ENCODE results near the gene RPS6KC1. TPM values are rescaled to one million over a fixed set of nuclear protein-coding genes. Genes with fewer than 3 reads are reported as not detected.

RPS6KC1 gene
- total and polyA plus RNA-seq, 7 experiments from 2014 or later: 5.4 to 18.9 (median 11.5) TPM

GRCh38 chr1:213281640-213282301 is 230.7 kb downstream of the RPS6KC1 start:
- Histone ChIP-seq H3K4me3 (ENCODE audit: low read length) (no peak overlapping the region), H3K9me3 (ENCODE audit: control insufficient read depth in 2 of 3, low read length in 3 of 3) (peaks cover 0 to 4% (median 0%) of the 10 kb centered on the region in 3 experiments), H3K27me3 (ENCODE audit: control insufficient read depth in 2 of 2, insufficient read depth in 2 of 2, low read length in 2 of 2) (no peaks in the 10 kb centered on the region), H3K27ac (ENCODE audit: low read depth, low read length) (no peak overlapping the region), H3K4me1 (ENCODE audit: control insufficient read depth in 2 of 2, insufficient read depth in 2 of 2, low read length in 2 of 2) (no peaks in the 10 kb centered on the region), H3K36me3 (ENCODE audit: control insufficient read depth in 2 of 3, insufficient read depth in 3 of 3, low read length in 3 of 3) (no peaks in the 10 kb centered on the region)
- ChIA-PET POLR2A (no interaction called here), CTCF (no interaction called here)
- intact Hi-C loops (cut with micrococcal nuclease): no loop called here
- Mint-ChIP-seq H3K27me3 (no peaks in the 10 kb centered on the region), H3K4me3 (no peak overlapping the region), H3K4me1 (peaks cover 0 to 5% (median 0%) of the 10 kb centered on the region in 7 donors), H3K9me3 (peaks cover 0 to 20% (median 8%) of the 10 kb centered on the region in 11 donors), H3K36me3 (peaks cover 0 to 10% (median 0%) of the 10 kb centered on the region in 5 donors), H3K27ac (no peak overlapping the region)
- DNase-seq (no peak), ATAC-seq (no peak)

GRCh38 chr1:213284626-213285025 is 233.6 kb downstream of the RPS6KC1 start:
- no peaks in the 10 kb centered on the region for H3K27me3 Mint-ChIP-seq
- Histone ChIP-seq H3K27ac (ENCODE audit: low read depth, low read length) (no peak overlapping the region), H3K4me3 (ENCODE audit: low read length) (no peak overlapping the region), H3K9me3 (ENCODE audit: control insufficient read depth in 2 of 3, low read length in 3 of 3) (peaks cover 0 to 4% (median 0%) of the 10 kb centered on the region in 3 experiments), H3K27me3 (ENCODE audit: control insufficient read depth in 2 of 2, insufficient read depth in 2 of 2, low read length in 2 of 2) (no peaks in the 10 kb centered on the region), H3K4me1 (ENCODE audit: control insufficient read depth in 2 of 2, insufficient read depth in 2 of 2, low read length in 2 of 2) (no peaks in the 10 kb centered on the region), H3K36me3 (ENCODE audit: control insufficient read depth in 2 of 3, insufficient read depth in 3 of 3, low read length in 3 of 3) (no peaks in the 10 kb centered on the region)
- H3K4me1 Mint-ChIP-seq: no peaks in the 10 kb centered on the region
- ATAC-seq (no peak), DNase-seq (no peak)
- no peak overlapping the region for H3K4me3 Mint-ChIP-seq
- POLR2A ChIA-PET: no interaction called here
- H3K9me3 Mint-ChIP-seq: peaks cover 0 to 20% (median 8%) of the 10 kb centered on the region in 11 donors
- CTCF ChIA-PET: no interaction called here
- intact Hi-C loops (cut with micrococcal nuclease): no loop called here
- peaks cover 0 to 5% (median 3%) of the 10 kb centered on the region in 5 donors for H3K36me3 Mint-ChIP-seq
- H3K27ac Mint-ChIP-seq: no peak overlapping the region

- Mint-ChIP-seq H3K9me3 (peaks cover 0 to 20% (median 8%) of the 10 kb centered on the region in 11 donors), H3K4me3 (no peak overlapping the region), H3K4me1 (no peaks in the 10 kb centered on the region), H3K27ac (no peak overlapping the region), H3K27me3 (peaks cover 0 to 5% (median 0%) of the 10 kb centered on the region in 5 donors), H3K36me3 (peaks cover 0 to 6% (median 5%) of the 10 kb centered on the region in 5 donors)
- intact Hi-C loops (cut with micrococcal nuclease): no loop called here
- H3K4me1 ChIP-seq (ENCODE audit: control insufficient read depth in 2 of 2, insufficient read depth in 2 of 2, low read length in 2 of 2): no peaks in the 10 kb centered on the region
- CTCF ChIA-PET: no interaction called here
- no peak overlapping the region for H3K4me3 ChIP-seq (ENCODE audit: low read length)
- POLR2A ChIA-PET: no interaction called here
- no peaks in the 10 kb centered on the region for H3K27me3 ChIP-seq (ENCODE audit: control insufficient read depth in 2 of 2, insufficient read depth in 2 of 2, low read length in 2 of 2)
- H3K36me3 ChIP-seq (ENCODE audit: control insufficient read depth in 2 of 3, insufficient read depth in 3 of 3, low read length in 3 of 3): no peaks in the 10 kb centered on the region
- H3K9me3 ChIP-seq (ENCODE audit: control insufficient read depth in 2 of 3, low read length in 3 of 3): peaks cover 0 to 4% (median 0%) of the 10 kb centered on the region in 3 experiments
- no peak for DNase-seq
- ATAC-seq: no peak
- no peak overlapping the region for H3K27ac ChIP-seq (ENCODE audit: low read depth, low read length)
Observed at GRCh38 chr1:213286235-213286634, 235.2 kb downstream of the RPS6KC1 start.

GRCh38 chr1:213287987-213288386 is 236.9 kb downstream of the RPS6KC1 start:
- intact Hi-C loops (cut with micrococcal nuclease): no loop called here
- no peaks in the 10 kb centered on the region for H3K4me1 Mint-ChIP-seq
- H3K27ac ChIP-seq (ENCODE audit: low read depth, low read length): no peak overlapping the region
- H3K9me3 Mint-ChIP-seq: peaks cover 0 to 16% (median 6%) of the 10 kb centered on the region in 11 donors
- H3K4me3 Mint-ChIP-seq: no peak overlapping the region
- H3K27me3 Mint-ChIP-seq: peaks cover 0 to 5% (median 0%) of the 10 kb centered on the region in 5 donors
- no peak overlapping the region for H3K27ac Mint-ChIP-seq
- no peak overlapping the region for H3K4me3 ChIP-seq (ENCODE audit: low read length)
- DNase-seq: no peak
- H3K27me3 ChIP-seq (ENCODE audit: control insufficient read depth in 2 of 2, insufficient read depth in 2 of 2, low read length in 2 of 2): no peaks in the 10 kb centered on the region
- H3K4me1 ChIP-seq (ENCODE audit: control insufficient read depth in 2 of 2, insufficient read depth in 2 of 2, low read length in 2 of 2): no peaks in the 10 kb centered on the region
- H3K36me3 Mint-ChIP-seq: peaks cover 0 to 8% (median 5%) of the 10 kb centered on the region in 5 donors
- H3K36me3 ChIP-seq (ENCODE audit: control insufficient read depth in 2 of 3, insufficient read depth in 3 of 3, low read length in 3 of 3): no peaks in the 10 kb centered on the region
- CTCF ChIA-PET: no interaction called here
- POLR2A ChIA-PET: no interaction called here
- no peaks in the 10 kb centered on the region for H3K9me3 ChIP-seq (ENCODE audit: control insufficient read depth in 2 of 3, low read length in 3 of 3)
- ATAC-seq: no peak

- H3K4me1 ChIP-seq (ENCODE audit: control insufficient read depth in 2 of 2, insufficient read depth in 2 of 2, low read length in 2 of 2): no peaks in the 10 kb centered on the region
- H3K27ac ChIP-seq (ENCODE audit: low read depth, low read length): no peak overlapping the region
- no peaks in the 10 kb centered on the region for H3K36me3 ChIP-seq (ENCODE audit: control insufficient read depth in 2 of 3, insufficient read depth in 3 of 3, low read length in 3 of 3)
- H3K4me1 Mint-ChIP-seq: no peaks in the 10 kb centered on the region
- DNase-seq (no peak), ATAC-seq (no peak)
- ChIA-PET POLR2A (no interaction called here), CTCF (no interaction called here)
- no peaks in the 10 kb centered on the region for H3K27me3 ChIP-seq (ENCODE audit: control insufficient read depth in 2 of 2, insufficient read depth in 2 of 2, low read length in 2 of 2)
- intact Hi-C loops (cut with micrococcal nuclease): no loop called here
- H3K27me3 Mint-ChIP-seq: peaks cover 0 to 5% (median 0%) of the 10 kb centered on the region in 5 donors
- no peak overlapping the region for H3K4me3 Mint-ChIP-seq
- no peak overlapping the region for H3K27ac Mint-ChIP-seq
- H3K9me3 ChIP-seq (ENCODE audit: control insufficient read depth in 2 of 3, low read length in 3 of 3): no peaks in the 10 kb centered on the region
- H3K9me3 Mint-ChIP-seq: peaks cover 3 to 12% (median 6%) of the 10 kb centered on the region in 11 donors
- H3K4me3 ChIP-seq (ENCODE audit: low read length): no peak overlapping the region
- peaks cover 0 to 10% (median 4%) of the 10 kb centered on the region in 5 donors for H3K36me3 Mint-ChIP-seq
Observed at GRCh38 chr1:213291526-213291925, 240.5 kb downstream of the RPS6KC1 start.

GRCh38 chr1:213292614-213293013 is 241.6 kb downstream of the RPS6KC1 start:
- no peak for DNase-seq

GRCh38 chr1:213295860-213296259 is 244.8 kb downstream of the RPS6KC1 start:
- H3K9me3 Mint-ChIP-seq: peaks cover 5 to 31% (median 10%) of the 10 kb centered on the region in 11 donors
- H3K4me1 Mint-ChIP-seq: no peaks in the 10 kb centered on the region
- POLR2A ChIA-PET: no interaction called here
- CTCF ChIA-PET: interaction anchor here (0.7 kb wide), 1 partner anchor 346 kb away, joined by 3 read pairs; no protein-coding TSS in a partner anchor
- Histone ChIP-seq H3K9me3 (ENCODE audit: control insufficient read depth in 2 of 3, low read length in 3 of 3) (peaks cover 0 to 9% (median 0%) of the 10 kb centered on the region in 3 experiments), H3K4me1 (ENCODE audit: control insufficient read depth in 2 of 2, insufficient read depth in 2 of 2, low read length in 2 of 2) (no peaks in the 10 kb centered on the region), H3K4me3 (ENCODE audit: low read length) (no peak overlapping the region), H3K36me3 (ENCODE audit: control insufficient read depth in 2 of 3, insufficient read depth in 3 of 3, low read length in 3 of 3) (no peaks in the 10 kb centered on the region), H3K27me3 (ENCODE audit: control insufficient read depth in 2 of 2, insufficient read depth in 2 of 2, low read length in 2 of 2) (no peaks in the 10 kb centered on the region), H3K27ac (ENCODE audit: low read depth, low read length) (no peak overlapping the region)
- peaks cover 0 to 13% (median 8%) of the 10 kb centered on the region in 5 donors for H3K36me3 Mint-ChIP-seq
- H3K27ac Mint-ChIP-seq: no peak overlapping the region
- no peak overlapping the region for H3K4me3 Mint-ChIP-seq
- intact Hi-C loops (cut with micrococcal nuclease): no loop called here
- ATAC-seq (no peak), DNase-seq (no peak)
- peaks cover 0 to under 1% (median 0%) of the 10 kb centered on the region in 5 donors for H3K27me3 Mint-ChIP-seq

More at GRCh38 chr1:213292614-213293013, 241.6 kb downstream of the RPS6KC1 start:
- ATAC-seq: no peak
- no peak overlapping the region for H3K4me3 ChIP-seq (ENCODE audit: low read length)
- no peaks in the 10 kb centered on the region for H3K27me3 ChIP-seq (ENCODE audit: control insufficient read depth in 2 of 2, insufficient read depth in 2 of 2, low read length in 2 of 2)
- Mint-ChIP-seq H3K4me1 (no peaks in the 10 kb centered on the region), H3K9me3 (peaks cover 5 to 18% (median 10%) of the 10 kb centered on the region in 11 donors), H3K27me3 (peaks cover 0 to 5% (median 0%) of the 10 kb centered on the region in 5 donors), H3K36me3 (peaks cover 0 to 12% (median 5%) of the 10 kb centered on the region in 5 donors), H3K27ac (no peak overlapping the region), H3K4me3 (no peak overlapping the region)
- ChIA-PET POLR2A (no interaction called here), CTCF (interaction anchor here (0.5 kb wide), 1 partner anchor 32 kb away, joined by 6 read pairs; no protein-coding TSS in a partner anchor)
- H3K9me3 ChIP-seq (ENCODE audit: control insufficient read depth in 2 of 3, low read length in 3 of 3): peaks cover 0 to 9% (median 0%) of the 10 kb centered on the region in 3 experiments
- intact Hi-C loops (cut with micrococcal nuclease): no loop called here
- H3K27ac ChIP-seq (ENCODE audit: low read depth, low read length): no peak overlapping the region
- H3K4me1 ChIP-seq (ENCODE audit: control insufficient read depth in 2 of 2, insufficient read depth in 2 of 2, low read length in 2 of 2): no peaks in the 10 kb centered on the region
- H3K36me3 ChIP-seq (ENCODE audit: control insufficient read depth in 2 of 3, insufficient read depth in 3 of 3, low read length in 3 of 3): no peaks in the 10 kb centered on the region

Measured in naive thymus-derived CD4-positive, alpha-beta T cell (primary cell).